GM19452 (cell line): ENCODE measurements around the gene DPCD.

Source experiments
- ATAC-seq: cut with Tn5 transposase; IDR thresholded peaks from one replicate; pipeline ENCODE4 v1.9.1; 2021; ENCODE audit not compliant: unreplicated experiment

Gene DPCD

DNA sequence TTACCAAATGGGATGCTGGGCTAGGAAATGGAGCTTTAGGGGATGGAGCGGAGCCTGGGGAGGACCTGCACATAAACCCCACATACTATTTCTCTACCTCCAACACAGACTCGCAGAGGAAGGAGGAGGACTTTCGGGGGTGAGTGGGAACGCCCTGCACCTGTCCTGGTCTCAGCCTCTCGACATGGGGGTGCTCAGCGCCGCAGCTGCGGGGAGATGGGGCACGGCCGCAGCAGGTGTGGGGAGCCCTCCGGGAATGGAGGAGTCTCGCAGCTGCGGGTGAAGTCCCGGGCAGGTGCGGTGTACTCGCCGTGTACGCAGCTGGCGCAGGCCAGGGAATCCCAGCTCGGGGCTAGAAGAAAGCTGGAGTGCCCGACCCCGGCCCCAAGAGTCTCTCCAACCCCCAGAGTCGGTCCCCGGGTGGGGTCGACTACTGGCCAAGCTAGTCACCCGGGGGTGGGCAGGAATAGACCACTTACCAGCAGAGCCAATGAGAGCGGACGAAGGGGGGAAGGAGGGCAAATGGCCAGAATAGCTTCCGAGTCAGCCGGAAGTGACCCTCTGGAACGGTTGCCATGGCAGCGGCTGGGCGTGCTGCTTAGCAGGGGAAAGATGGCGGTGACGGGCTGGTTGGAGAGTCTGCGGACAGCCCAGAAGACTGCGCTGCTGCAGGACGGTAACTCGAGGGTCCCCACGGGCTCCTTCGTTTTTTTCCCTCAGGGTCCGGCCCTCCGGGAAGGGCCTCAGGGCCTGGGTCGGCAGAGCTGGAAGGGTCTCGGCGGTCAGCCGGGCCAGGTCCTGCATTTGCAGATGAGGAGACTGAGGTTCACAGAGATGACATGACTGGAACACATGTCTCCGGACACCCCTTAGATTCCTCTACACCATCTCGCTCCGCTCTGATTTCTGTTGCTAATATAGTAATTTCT is at the start of gene DPCD, which contains the start of gene POLL:
Gene DPCD, plus strand, starts transcription at position 597 of the 929 bp plus-strand sequence. Its CDS starts 16 bp downstream, at position 613.
Gene POLL, minus strand, starts transcription at position 533 of the 929 bp plus-strand sequence. CDS start 897 bp downstream, outside the sequence.
- ATAC-seq = peak; percentile 96

- ATAC-seq = no peak
Observed at GRCh38 chr10:101538446-101538845, 49.7 kb upstream of the DPCD start.

DNA sequence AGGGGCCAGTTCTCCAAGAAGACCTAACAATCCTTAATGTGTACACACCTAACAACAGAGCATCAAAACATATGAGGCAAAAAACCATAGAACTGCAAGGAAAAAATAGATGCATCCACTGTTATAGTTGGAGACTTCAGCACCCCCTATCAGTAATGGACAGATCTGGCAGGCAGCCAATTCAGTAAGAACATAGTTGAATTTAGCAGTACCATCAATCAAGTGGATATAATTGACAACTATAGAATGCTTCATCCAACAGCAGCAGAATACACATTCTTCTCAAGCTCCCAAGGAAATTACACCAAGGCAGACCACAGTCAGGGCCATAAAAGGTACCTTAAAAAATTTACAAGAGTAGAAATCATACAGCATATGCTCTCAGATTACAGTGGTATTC is 42.2 kb upstream of the DPCD start:
- no peak for ATAC-seq

GRCh38 chr10:101550965-101551364 is 37.2 kb upstream of the DPCD start:
- ATAC-seq = no peak

- no peak for ATAC-seq
Observed at GRCh38 chr10:101552442-101552841, 35.7 kb upstream of the DPCD start.

DNA sequence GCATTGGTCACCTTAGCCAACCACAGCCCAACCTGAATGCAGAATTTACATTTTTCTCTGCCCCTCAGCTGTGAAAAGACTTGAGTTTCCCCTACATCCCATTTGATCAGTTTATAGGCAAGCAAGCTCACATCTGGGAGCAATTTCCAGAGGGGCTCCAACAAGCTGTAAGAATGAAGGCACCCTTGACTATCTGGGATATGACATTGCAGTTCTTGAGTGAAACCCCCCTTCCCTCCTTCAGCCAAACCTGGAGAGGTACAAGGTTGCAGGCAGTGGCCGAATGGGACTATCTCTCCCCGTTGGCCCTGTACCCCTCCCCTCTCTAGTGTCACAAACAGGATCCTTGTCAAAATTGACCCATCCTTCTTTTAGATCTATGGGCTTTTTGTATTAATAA is 30.6 kb upstream of the DPCD start:
- ATAC-seq = no peak

GRCh38 chr10:101558204-101558603 is 29.9 kb upstream of the DPCD start:
- no peak for ATAC-seq

GRCh38 chr10:101558671-101559595 is 29.2 kb upstream of the DPCD start:
- no peak for ATAC-seq

DNA sequence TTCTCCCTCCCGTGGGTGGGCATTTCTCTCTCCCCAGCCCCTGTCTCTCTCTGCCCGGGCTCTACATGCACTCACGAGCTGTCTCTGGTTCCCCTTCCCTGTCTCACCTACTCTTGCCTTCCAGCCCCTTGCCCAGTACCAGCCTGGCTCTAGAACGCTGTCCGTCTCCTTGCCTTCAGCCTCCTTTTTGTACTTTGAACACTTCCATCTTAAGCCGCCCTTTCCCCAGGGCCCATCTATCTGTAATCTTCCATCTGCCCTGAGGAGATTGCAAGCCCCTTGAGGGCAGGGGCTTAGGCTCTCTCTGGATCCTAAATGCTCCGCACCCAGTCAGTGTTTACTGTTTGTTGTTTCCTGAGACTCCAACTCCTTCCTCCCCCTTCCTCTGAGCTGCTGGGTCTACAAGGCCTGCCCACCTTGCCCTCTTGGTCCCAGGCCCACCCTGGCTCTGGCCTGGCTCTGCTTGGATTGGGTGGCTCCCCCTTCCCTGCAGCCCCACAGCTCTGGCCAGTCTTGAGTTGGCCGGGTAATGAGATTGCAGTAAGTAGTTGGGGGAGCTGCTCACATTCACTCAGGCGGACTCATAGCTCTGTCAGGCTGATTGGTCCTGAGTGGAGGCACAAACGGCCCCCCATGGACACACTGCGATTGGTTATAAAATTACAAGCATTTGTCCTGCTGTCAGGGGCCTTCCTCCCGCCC is 28.4 kb upstream of the DPCD start:
- ATAC-seq = no peak

- ATAC-seq = no peak
Observed at GRCh38 chr10:101560298-101561067, 27.6 kb upstream of the DPCD start.

DNA sequence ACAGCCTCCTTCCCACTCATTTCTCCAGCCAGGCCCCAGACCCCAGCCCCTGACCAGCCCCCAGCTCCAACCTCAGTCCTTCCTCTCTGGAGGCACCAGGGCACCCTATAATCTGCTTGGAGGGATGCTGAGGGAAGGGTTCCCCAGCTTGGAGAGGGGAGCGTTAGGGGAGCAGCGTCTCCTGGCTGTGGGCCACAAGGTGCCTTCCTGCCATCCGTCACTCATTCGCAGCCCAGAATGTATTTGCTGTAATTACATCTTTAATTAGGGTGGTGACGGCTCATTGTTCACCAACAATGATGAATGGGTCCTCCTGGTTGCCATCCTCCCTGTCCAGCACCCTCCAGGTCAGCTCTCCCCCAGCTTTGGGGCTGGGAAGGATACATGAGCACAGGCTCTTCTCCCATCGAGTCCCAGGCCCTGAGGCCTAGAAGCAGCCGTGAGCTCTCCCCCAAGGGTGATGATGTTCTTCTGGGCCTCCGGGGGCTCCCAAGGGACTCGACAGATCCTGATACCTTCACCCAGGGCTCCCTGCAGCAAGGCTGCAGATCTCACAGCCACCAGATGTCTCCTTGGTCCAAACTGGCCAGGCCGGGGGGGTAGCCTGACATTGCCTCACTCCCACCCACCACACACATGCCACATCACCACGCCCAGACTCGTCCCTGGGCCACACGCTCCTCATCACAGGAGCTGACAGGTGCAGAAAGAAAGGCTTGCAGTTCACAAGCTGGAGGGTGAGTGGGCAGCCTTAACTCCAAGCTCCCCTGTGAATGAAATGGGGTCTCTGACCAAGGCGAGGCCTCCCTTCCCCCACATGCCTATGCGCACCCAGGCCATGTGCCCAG is 26.8 kb upstream of the DPCD start:
- ATAC-seq = no peak

DNA sequence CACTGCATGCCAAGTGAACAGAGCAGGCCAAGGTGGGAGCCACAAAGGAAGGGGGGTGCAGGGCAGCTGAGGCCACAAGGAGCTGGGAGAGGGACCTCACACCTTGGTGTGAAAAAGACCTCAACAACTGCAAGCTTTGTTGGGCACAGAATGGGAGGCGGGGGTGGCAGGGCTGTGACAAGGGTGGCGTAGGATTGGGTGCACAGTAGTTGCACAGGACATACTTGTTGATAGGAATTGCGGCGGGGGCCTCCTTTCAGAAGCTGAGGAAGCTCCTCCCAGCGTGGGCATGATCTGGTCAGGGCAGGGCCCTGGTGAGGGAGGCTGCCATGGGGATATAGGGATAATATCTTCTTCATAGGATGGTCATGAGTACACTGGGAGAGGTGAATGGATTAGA is 25.9 kb upstream of the DPCD start:
- no peak for ATAC-seq

GRCh38 chr10:101563007-101563406 is 25.1 kb upstream of the DPCD start:
- no peak for ATAC-seq

- ATAC-seq = no peak
Observed at GRCh38 chr10:101563497-101564040, 24.6 kb upstream of the DPCD start.

DNA sequence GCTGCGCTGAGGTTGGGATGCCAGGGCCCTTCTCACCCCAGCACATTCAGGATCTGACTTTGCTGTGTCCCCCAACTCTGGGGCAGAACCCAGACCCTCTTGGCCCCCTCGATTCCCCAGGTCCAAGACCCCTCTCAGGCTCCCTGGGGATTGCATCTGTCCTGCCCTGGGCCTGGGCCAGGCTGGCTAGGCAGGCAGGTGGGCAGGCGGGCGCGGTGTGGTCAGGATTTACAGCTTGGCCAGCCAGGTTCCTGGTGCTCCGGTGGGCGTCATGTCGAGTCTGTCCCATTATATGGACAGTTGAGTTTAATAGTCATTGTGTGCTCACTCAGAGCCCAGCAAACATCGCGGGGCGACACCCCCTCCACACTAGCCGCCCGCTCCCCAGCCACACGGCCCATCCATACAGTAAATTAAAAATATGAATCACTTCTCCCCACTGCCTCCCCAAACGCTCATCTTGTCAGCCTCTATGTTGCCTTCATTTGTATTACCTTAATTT is 23.6 kb upstream of the DPCD start:
- ATAC-seq = no peak

DNA sequence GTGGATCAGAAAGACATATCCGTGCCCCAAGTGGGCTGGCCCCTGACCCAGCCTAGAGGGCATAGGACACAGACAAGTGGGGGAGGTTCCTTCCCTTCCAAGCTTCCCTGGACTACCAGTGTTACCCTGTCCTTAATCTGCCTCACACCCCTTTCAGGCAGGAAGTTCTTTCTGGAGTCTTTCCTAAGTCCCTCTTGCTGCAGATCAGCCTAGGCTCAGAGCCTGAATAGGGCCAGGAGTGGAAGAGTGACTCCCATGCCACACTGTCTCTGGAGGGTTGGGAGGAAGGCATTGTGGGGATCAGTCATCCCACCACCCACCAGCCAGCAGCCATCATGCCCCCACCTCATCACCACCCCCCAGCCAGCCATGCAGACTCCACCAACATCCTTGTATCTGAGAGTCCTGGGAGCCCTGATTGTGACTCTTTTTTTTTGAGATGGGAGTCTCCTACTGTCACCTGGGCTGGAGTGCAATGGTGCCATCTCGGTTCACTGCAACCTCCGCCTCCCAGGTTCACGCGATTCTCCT is 22.7 kb upstream of the DPCD start:
- ATAC-seq = no peak

- ATAC-seq = no peak
Observed at GRCh38 chr10:101565936-101566332, 22.2 kb upstream of the DPCD start.

GRCh38 chr10:101566333-101567164 is 21.6 kb upstream of the DPCD start:
- ATAC-seq = no peak
